Uterus (tissue), 2 donors: ENCODE data around the gene MCTP1.

ENCODE experiments used
- CTCF ChIP-seq, 4 experiments: fragments of 200-600 bp in 2 of 4; fragments of 450-650 bp in 2 of 4; sonication (generic) in 2 of 4; IDR thresholded peaks; one replicate each; pipeline ENCODE4 v1.5.1; 2016 to 2019; ENCODE audit warnings: antibody characterized with exemption in 4 of 4, mild to moderate bottlenecking in 2 of 4, moderate library complexity in 1 of 4
- POLR2A ChIP-seq, 2 donors: fragments of 450-650 bp; IDR thresholded peaks; one replicate each; pipeline ENCODE4 v1.6.1; 2016; ENCODE audit warnings: antibody characterized with exemption in 2 of 2, mild to moderate bottlenecking in 1 of 2, moderate library complexity in 1 of 2

- TF ChIP-seq CTCF (IDR thresholded peaks at IDR 0.05) = no peak
- no peak for TF ChIP-seq POLR2A (IDR thresholded peaks at IDR 0.05)
These were observed 177.8 kb downstream of the MCTP1 start for GRCh38 chr5:95107138-95107537.
